Measurements from ENCODE around the gene STAT1. TPM values are rescaled to one million over a fixed set of nuclear protein-coding genes. Genes with fewer than 3 reads are reported as not detected.

STAT1 gene
- total and polyA plus RNA-seq, 9 of the 15 experiments (the other 6 are each of a cell fraction or from before 2014, with no cell fraction given): 8.7 to 34.4 (median 26.8) TPM

DNA sequence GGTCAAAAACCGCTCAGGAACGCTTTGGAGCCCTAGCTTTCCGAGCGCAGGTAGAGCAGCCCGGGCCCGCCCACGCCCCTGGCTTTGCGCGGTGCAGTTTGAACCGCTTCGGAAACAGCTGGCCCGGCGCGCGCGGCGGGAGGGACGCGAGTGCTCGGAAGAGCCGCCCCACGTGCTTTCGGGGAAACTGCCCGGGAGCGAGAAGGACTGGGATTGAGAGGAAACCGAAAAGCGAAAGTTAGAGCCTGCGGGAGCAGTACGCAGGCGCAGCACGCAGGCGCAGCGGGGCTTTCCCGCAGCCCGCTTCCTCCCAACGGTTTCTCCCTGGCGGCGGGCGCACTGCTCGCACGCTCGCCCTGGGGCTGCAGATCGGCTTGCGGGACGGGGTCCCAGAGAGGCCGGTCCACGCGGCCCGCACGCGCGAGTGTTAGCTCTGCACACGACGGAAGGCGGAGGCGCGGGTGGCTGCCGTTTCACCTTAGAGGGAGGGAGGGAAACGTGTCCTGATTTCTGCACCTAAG, 6.3 kb upstream of the STAT1 start (continued):
- TF ChIP-seq, protein P1, sequence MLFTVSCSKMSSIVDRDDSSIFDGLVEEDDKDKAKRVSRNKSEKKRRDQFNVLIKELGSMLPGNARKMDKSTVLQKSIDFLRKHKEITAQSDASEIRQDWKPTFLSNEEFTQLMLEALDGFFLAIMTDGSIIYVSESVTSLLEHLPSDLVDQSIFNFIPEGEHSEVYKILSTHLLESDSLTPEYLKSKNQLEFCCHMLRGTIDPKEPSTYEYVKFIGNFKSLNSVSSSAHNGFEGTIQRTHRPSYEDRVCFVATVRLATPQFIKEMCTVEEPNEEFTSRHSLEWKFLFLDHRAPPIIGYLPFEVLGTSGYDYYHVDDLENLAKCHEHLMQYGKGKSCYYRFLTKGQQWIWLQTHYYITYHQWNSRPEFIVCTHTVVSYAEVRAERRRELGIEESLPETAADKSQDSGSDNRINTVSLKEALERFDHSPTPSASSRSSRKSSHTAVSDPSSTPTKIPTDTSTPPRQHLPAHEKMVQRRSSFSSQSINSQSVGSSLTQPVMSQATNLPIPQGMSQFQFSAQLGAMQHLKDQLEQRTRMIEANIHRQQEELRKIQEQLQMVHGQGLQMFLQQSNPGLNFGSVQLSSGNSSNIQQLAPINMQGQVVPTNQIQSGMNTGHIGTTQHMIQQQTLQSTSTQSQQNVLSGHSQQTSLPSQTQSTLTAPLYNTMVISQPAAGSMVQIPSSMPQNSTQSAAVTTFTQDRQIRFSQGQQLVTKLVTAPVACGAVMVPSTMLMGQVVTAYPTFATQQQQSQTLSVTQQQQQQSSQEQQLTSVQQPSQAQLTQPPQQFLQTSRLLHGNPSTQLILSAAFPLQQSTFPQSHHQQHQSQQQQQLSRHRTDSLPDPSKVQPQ (CRISPR knock-in tag; IDR thresholded peaks at IDR 0.05; ENCODE audit: borderline replicate concordance): no peak
- TF ChIP-seq, protein P2, sequence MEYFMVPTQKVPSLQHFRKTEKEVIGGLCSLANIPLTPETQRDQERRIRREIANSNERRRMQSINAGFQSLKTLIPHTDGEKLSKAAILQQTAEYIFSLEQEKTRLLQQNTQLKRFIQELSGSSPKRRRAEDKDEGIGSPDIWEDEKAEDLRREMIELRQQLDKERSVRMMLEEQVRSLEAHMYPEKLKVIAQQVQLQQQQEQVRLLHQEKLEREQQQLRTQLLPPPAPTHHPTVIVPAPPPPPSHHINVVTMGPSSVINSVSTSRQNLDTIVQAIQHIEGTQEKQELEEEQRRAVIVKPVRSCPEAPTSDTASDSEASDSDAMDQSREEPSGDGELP (CRISPR knock-in tag; IDR thresholded peaks at IDR 0.05; ENCODE audit: borderline replicate concordance): peak; percentile 100
- TF ChIP-seq, protein P3, sequence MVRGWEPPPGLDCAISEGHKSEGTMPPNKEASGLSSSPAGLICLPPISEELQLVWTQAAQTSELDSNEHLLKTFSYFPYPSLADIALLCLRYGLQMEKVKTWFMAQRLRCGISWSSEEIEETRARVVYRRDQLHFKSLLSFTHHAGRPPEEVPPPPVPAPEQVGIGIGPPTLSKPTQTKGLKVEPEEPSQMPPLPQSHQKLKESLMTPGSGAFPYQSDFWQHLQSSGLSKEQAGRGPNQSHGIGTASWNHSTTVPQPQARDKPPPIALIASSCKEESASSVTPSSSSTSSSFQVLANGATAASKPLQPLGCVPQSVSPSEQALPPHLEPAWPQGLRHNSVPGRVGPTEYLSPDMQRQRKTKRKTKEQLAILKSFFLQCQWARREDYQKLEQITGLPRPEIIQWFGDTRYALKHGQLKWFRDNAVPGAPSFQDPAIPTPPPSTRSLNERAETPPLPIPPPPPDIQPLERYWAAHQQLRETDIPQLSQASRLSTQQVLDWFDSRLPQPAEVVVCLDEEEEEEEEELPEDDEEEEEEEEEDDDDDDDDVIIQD (CRISPR knock-in tag; IDR thresholded peaks at IDR 0.05): no peak
- TF ChIP-seq TEAD1 (CRISPR knock-in tag; IDR thresholded peaks at IDR 0.05) (peak in 1 of 2 experiments; percentile 64; a peak in 1 of 4 replicates), CBFB (CRISPR knock-in tag; IDR thresholded peaks at IDR 0.05) (no peak), TOE1 (IDR thresholded peaks at IDR 0.05; ENCODE audit: borderline replicate concordance) (peak; percentile 73; the same call in 1 of the 2 replicates), TOE1 (CRISPR knock-in tag; IDR thresholded peaks at IDR 0.05; ENCODE audit: borderline replicate concordance, low read depth) (0 out of 2 replicates have a peak, but pooled peaks have one; percentile 19), LEF1 (IDR thresholded peaks at IDR 0.05) (peak; percentile 74; the same call in 1 of the 2 replicates), CBX1 (IDR thresholded peaks at IDR 0.05; ENCODE audit: low read depth) (peak; percentile 82), POLR2G (IDR thresholded peaks at IDR 0.05; ENCODE audit: low read depth, low read length) (peak; percentile 94), ETV6 (IDR thresholded peaks at IDR 0.05; ENCODE audit: borderline replicate concordance in 1 of 2, low read depth in 2 of 2, low read length in 1 of 2) (peak in 1 of 2 experiments; percentile 71; a peak in 1 of 4 replicates), ETV6 (CRISPR knock-in tag; IDR thresholded peaks at IDR 0.05; ENCODE audit: borderline replicate concordance) (no peak), RNF2 (IDR thresholded peaks at IDR 0.05) (peak; percentile 94), ZNF699 (CRISPR knock-in tag; IDR thresholded peaks at IDR 0.05; ENCODE audit: insufficient replicate concordance) (no peak), MXI1 (IDR thresholded peaks at IDR 0.05; ENCODE audit: low read depth, low read length) (peak; percentile 93), SMC3 (conservative IDR thresholded peaks at IDR 0.05; ENCODE audit: insufficient read depth, low read depth, low read length) (0 out of 2 replicates have a peak, but pooled peaks have one; percentile 7)
- TF ChIP-seq, protein P4, sequence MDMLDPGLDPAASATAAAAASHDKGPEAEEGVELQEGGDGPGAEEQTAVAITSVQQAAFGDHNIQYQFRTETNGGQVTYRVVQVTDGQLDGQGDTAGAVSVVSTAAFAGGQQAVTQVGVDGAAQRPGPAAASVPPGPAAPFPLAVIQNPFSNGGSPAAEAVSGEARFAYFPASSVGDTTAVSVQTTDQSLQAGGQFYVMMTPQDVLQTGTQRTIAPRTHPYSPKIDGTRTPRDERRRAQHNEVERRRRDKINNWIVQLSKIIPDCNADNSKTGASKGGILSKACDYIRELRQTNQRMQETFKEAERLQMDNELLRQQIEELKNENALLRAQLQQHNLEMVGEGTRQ (CRISPR knock-in tag; IDR thresholded peaks at IDR 0.05): peak; percentile 91
- TF ChIP-seq, protein P5, sequence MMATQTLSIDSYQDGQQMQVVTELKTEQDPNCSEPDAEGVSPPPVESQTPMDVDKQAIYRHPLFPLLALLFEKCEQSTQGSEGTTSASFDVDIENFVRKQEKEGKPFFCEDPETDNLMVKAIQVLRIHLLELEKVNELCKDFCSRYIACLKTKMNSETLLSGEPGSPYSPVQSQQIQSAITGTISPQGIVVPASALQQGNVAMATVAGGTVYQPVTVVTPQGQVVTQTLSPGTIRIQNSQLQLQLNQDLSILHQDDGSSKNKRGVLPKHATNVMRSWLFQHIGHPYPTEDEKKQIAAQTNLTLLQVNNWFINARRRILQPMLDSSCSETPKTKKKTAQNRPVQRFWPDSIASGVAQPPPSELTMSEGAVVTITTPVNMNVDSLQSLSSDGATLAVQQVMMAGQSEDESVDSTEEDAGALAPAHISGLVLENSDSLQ (IDR thresholded peaks at IDR 0.05): 0 out of 2 replicates have a peak, but pooled peaks have one; percentile 1

Measured in K562 (cell line).